HCT116 (cell line): ENCODE measurements around the gene NAGLU. TPM values are rescaled to one million over a fixed set of nuclear protein-coding genes. Genes with fewer than 3 reads are reported as not detected.

Source experiments
- ATAC-seq: fragments of 200-7000 bp; cut with Tn5 transposase; 2 replicates; pipeline ENCODE4 v1.9.1; 2020; ENCODE audit warnings: mild to moderate bottlenecking, moderate library complexity
- BruUV-seq: library from RNA; stranded (reverse); fragments of 400-500 nt; replicated peaks from 2 replicates; lab custom pipeline; 2021; lab: Mats Ljungman, UMichigan
- CTCF ChIA-PET: fragments of 300-600 bp; sonication (Branson Sonifier 250); formaldehyde crosslinking; loops from one replicate; lab custom pipeline; 2021; ENCODE audit warnings: antibody characterized with exemption; lab: Charles Lee
- POLR2A ChIA-PET: fragments of 300-600, 350-600 bp; sonication (Branson Sonifier 250); formaldehyde crosslinking; loops from one replicate; lab custom pipeline; 2021; ENCODE audit warnings: antibody characterized with exemption; lab: Charles Lee
- RAD21 ChIA-PET, 2 experiments: fragments of 300-600 bp; sonication (Branson Sonifier 250); formaldehyde crosslinking; loops; one replicate each; lab custom pipeline; 2023; ENCODE audit warnings: low total read pairs in 2 of 2; ENCODE audit not compliant: uncharacterized antibody in 2 of 2, unreplicated experiment in 2 of 2, low non-redundant PET in 1 of 2; lab: Charles Lee
- DNase-seq: peaks from one replicate; pipeline ENCODE4 v3.0.0-alpha.2; 2010; ENCODE audit warnings: low read depth, low spot score
- H2AFZ ChIP-seq: fragments of 200-600 bp; shearing (Covaris generic), sonication (generic); 2 replicates; pipeline ENCODE4 v1.6.1; 2017; ENCODE audit warnings: low read depth, mixed run types, mixed read lengths, antibody characterized with exemption, low read length; ENCODE audit not compliant: poor library complexity, severe bottlenecking
- H3K27ac ChIP-seq: 2 replicates; pipeline ENCODE4 v1.5.1; 2012; ENCODE audit warnings: low read depth, low read length
- H3K27me3 ChIP-seq: fragments of 200-600 bp; sonication (generic); 2 replicates; pipeline ENCODE4 v1.6.1; 2016; ENCODE audit warnings: mixed run types, low read length, mixed read lengths; ENCODE audit not compliant: insufficient read depth
- H3K36me3 ChIP-seq, 2 experiments: fragments of 200-500 bp in 1 of 2; fragments of 200-600 bp in 1 of 2; sonication (Bioruptor generic) in 1 of 2; sonication (generic) in 1 of 2; 2 replicates each; pipeline versions ENCODE4 v1.5.1 to v1.6.1; 2014 to 2016; ENCODE audit warnings: low read length in 2 of 2, inconsistent platforms in 1 of 2, mixed read lengths in 1 of 2, mixed run types in 1 of 2; ENCODE audit not compliant: insufficient read depth in 2 of 2, control insufficient read depth in 1 of 2
- H3K4me1 ChIP-seq, 2 experiments: fragments of 200-600 bp in 1 of 2; sonication (generic) in 1 of 2; 2 replicates each; pipeline versions ENCODE4 v1.5.1 to v1.6.1; 2012 to 2017; ENCODE audit warnings: low read length in 2 of 2, inconsistent platforms in 1 of 2, mild to moderate bottlenecking in 1 of 2, mixed read lengths in 1 of 2, mixed run types in 1 of 2, moderate library complexity in 1 of 2; ENCODE audit not compliant: insufficient read depth in 2 of 2, control insufficient read depth in 1 of 2
- H3K4me2 ChIP-seq: fragments of 200-600 bp; sonication (generic); 2 replicates; pipeline ENCODE4 v1.6.1; 2017; ENCODE audit warnings: mixed run types, low read length, mixed read lengths
- H3K4me3 ChIP-seq, 2 experiments: fragments of 200-600 bp in 1 of 2; sonication (generic) in 1 of 2; replicated peaks in 1 of 2; 2 replicates each; pipeline ENCODE4 v1.5.1; 2011 to 2016; ENCODE audit warnings: low read length in 2 of 2, control low read depth in 1 of 2, low read depth in 1 of 2, mild to moderate bottlenecking in 1 of 2, mixed read lengths in 1 of 2, mixed run types in 1 of 2
- H3K79me2 ChIP-seq: fragments of 200-600 bp; sonication (generic); 2 replicates; pipeline ENCODE4 v1.6.1; 2017; ENCODE audit warnings: mild to moderate bottlenecking, mixed run types, low read length, moderate library complexity, mixed read lengths; ENCODE audit not compliant: insufficient read depth
- H3K9ac ChIP-seq: fragments of 200-600 bp; sonication (generic); 2 replicates; pipeline ENCODE4 v1.6.1; 2016; ENCODE audit warnings: low read length, mixed read lengths
- H3K9me2 ChIP-seq: fragments of 200-600 bp; sonication (generic), shearing (Covaris generic); 2 replicates; pipeline ENCODE4 v1.6.1; 2017; ENCODE audit warnings: mixed run types, mild to moderate bottlenecking, moderate library complexity; ENCODE audit not compliant: insufficient read depth
- H3K9me3 ChIP-seq, 2 experiments: fragments of 200-500 bp in 1 of 2; fragments of 200-600 bp in 1 of 2; sonication (Bioruptor generic) in 1 of 2; sonication (generic) in 1 of 2; 2 replicates each; pipeline ENCODE4 v1.6.1; 2014 to 2017; ENCODE audit warnings: low read length in 2 of 2, mixed read lengths in 2 of 2, inconsistent platforms in 1 of 2, low read depth in 1 of 2, mild to moderate bottlenecking in 1 of 2, mixed run types in 1 of 2, moderate library complexity in 1 of 2; ENCODE audit not compliant: control insufficient read depth in 1 of 2, insufficient read depth in 1 of 2
- H4K20me1 ChIP-seq: fragments of 200-600 bp; sonication (generic), shearing (Covaris generic); 2 replicates; pipeline ENCODE4 v1.6.1; 2017; ENCODE audit warnings: mixed run types, mild to moderate bottlenecking, moderate library complexity; ENCODE audit not compliant: insufficient read depth
- CEBPB ChIP-seq: IDR thresholded peaks from 2 replicates; pipeline ENCODE4 v1.6.1; 2012; ENCODE audit warnings: low read depth
- ELF1 ChIP-seq: IDR thresholded peaks from 2 replicates; pipeline ENCODE4 v1.6.1; 2012; ENCODE audit warnings: low read depth, borderline replicate concordance
- EZH2 ChIP-seq: fragments of 200-600 bp; sonication (generic); IDR thresholded peaks from 2 replicates; pipeline ENCODE4 v1.6.1; 2017; ENCODE audit warnings: antibody characterized with exemption, mixed run types
- POLR2AphosphoS5 ChIP-seq: IDR thresholded peaks from 2 replicates; pipeline ENCODE4 v1.6.1; 2011; ENCODE audit warnings: mild to moderate bottlenecking, low read depth, low read length, moderate library complexity
- SRF ChIP-seq: IDR thresholded peaks from 2 replicates; pipeline ENCODE4 v1.6.1; 2012; ENCODE audit warnings: low read depth
- YY1 ChIP-seq: IDR thresholded peaks from 2 replicates; pipeline ENCODE4 v1.6.1; 2011; ENCODE audit warnings: low read length, low read depth, moderate library complexity, mild to moderate bottlenecking; ENCODE audit not compliant: insufficient replicate concordance; ENCODE audit errors: extremely low read depth
- intact Hi-C: fragments of 100-400 bp; cut with micrococcal nuclease; formaldehyde crosslinking; loops from 2 replicates; pipeline ENCODE4 v1.10.0; 2022
- total RNA-seq: library from RNA; stranded (reverse); gene quantifications from one replicate; pipeline ENCODE4 v1.2.1, GENCODE V29; 2021; ENCODE audit not compliant: unreplicated experiment
- TF ChIP-seq, protein P1 (sequence below), 3 experiments: fragments of 200-600 bp in 1 of 3; sonication (generic) in 1 of 3; IDR thresholded peaks in 2 of 3; conservative IDR thresholded peaks in 1 of 3; 2 replicates each; pipeline ENCODE4 v1.5.1; 2012 to 2017; ENCODE audit warnings: low read depth in 2 of 3, low read length in 2 of 3, antibody characterized with exemption in 1 of 3, borderline replicate concordance in 1 of 3, control low read depth in 1 of 3, mild to moderate bottlenecking in 1 of 3, mixed read lengths in 1 of 3, mixed run types in 1 of 3, moderate library complexity in 1 of 3; ENCODE audit not compliant: insufficient read depth in 1 of 3

The NAGLU gene
- total RNA-seq, 1 experiment from 2014 or later = 17.7 TPM

DNA sequence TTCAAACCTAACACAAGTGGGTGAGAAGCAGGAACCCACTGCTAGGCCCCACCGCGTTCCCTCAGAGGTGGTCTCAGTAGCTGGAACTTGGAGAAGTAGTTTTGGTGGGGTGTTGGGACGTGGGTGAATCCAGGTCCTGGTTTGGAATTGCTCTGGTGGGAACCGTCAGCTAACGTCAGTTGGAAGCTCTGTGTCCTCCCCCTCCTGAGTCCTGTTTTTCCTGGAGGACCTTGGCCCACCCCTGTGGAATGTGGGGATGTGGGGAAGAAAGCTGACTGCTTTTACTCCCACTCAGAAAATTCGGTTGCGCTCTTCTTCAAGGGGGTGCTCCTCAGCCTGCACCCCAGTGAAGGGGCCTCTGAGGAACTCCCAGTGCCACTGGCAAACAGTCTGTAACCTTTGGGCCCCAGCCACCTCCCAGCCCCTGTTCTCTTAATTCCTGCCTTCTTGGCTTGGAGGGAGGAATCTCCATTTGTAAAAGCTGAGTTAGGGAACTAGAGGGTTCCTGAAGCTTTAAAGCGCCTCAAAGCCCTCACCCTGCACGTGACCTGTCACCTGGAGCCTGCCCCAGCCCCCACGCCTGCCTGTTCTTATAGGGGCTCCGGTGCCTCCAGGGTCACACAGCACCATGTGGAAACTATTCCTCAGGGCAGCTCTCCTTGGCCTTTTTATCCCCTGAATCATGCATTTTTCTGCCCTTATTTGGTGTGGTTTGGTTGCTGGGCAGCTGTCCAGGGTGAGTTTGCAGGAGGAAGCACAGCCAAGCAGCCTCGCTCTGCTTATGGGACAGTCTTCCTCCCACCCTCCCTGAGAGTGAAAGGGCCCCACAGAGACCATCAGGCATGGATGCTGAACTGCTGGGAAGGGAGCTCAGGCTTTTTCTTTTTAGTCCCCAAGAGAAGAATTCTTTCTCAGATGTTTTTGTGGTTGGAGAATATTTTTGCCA, 16.2 kb upstream of the NAGLU start (continued):
- TF ChIP-seq, protein P1, sequence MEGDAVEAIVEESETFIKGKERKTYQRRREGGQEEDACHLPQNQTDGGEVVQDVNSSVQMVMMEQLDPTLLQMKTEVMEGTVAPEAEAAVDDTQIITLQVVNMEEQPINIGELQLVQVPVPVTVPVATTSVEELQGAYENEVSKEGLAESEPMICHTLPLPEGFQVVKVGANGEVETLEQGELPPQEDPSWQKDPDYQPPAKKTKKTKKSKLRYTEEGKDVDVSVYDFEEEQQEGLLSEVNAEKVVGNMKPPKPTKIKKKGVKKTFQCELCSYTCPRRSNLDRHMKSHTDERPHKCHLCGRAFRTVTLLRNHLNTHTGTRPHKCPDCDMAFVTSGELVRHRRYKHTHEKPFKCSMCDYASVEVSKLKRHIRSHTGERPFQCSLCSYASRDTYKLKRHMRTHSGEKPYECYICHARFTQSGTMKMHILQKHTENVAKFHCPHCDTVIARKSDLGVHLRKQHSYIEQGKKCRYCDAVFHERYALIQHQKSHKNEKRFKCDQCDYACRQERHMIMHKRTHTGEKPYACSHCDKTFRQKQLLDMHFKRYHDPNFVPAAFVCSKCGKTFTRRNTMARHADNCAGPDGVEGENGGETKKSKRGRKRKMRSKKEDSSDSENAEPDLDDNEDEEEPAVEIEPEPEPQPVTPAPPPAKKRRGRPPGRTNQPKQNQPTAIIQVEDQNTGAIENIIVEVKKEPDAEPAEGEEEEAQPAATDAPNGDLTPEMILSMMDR (IDR thresholded peaks at IDR 0.05 in 2 of 3, conservative IDR thresholded peaks at IDR 0.05 in 1 of 3; ENCODE audit: borderline replicate concordance in 1 of 3, insufficient read depth in 1 of 3, low read depth in 2 of 3, low read length in 2 of 3) = no peak
- no peak for TF ChIP-seq EZH2
- TF ChIP-seq, all 23 proteins: peak for 10

DNA sequence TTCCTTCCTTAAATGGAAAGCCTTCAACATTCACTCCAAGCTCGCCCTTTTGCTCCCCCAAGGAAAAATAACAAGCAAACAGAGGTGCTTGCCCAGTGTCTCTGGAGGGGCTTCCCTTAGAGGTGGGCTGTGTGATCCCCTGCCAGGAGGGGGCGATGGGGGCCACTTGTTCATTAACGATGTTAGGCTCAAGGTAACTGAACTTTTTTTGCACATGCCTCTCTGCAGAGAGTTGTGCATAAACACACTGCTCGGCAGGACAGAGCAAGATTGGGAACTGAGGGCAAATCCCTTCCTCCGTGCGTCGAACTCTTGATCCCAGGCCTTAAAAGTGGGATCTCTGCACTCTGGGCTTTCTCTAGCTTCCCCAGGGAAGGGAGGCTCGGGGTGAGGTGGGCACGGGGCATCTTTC, 15.5 kb upstream of the NAGLU start:
- peaks cover 44 to 70% of the 10 kb centered on the region in 2 experiments for H3K4me1 ChIP-seq
- no peaks in the 10 kb centered on the region for H3K9me3 ChIP-seq
- H3K9ac ChIP-seq = peak overlapping the region; percentile 63
- no peaks in the 10 kb centered on the region for H3K27me3 ChIP-seq
- POLR2A ChIA-PET = interaction anchor here (1.1 to 4.6 kb wide), 5 partner anchors 10 to 111 kb away, joined by 3 to 28 read pairs (median 7); partner anchors contain the start of genes CAVIN1 and NAGLU
- TF ChIP-seq YY1 (no peak), SRF (no peak), POLR2AphosphoS5 (no peak), CEBPB (no peak), ELF1 (no peak)
- TF ChIP-seq, protein P1 (IDR thresholded peaks at IDR 0.05 in 2 of 3, conservative IDR thresholded peaks at IDR 0.05 in 1 of 3; ENCODE audit: borderline replicate concordance in 1 of 3, insufficient read depth in 1 of 3, low read depth in 2 of 3, low read length in 2 of 3) = peak in 2 of 3 experiments; percentile 49 to 64; a peak in 4 of 6 replicates
- peaks cover 3 to 5% of the 10 kb centered on the region in 2 experiments; a peak in 2 of 4 replicates for H3K36me3 ChIP-seq
- intact Hi-C loops = loop anchor here (10.0 kb wide), 1 partner anchor 496 kb away; the partner anchor contains the start of gene NKIRAS2
- peak overlapping the region; percentile 78 for H3K4me2 ChIP-seq
- H2AFZ ChIP-seq = no peak overlapping the region
- H3K4me3 ChIP-seq = peak overlapping the region in 1 of 2 experiments; percentile 35; a peak in 2 of 4 replicates
- CTCF ChIA-PET = interaction anchor here (1.3 to 2.3 kb wide), 2 partner anchors 114 to 199 kb away, joined by 3 to 8 read pairs; no protein-coding TSS in a partner anchor
- DNase-seq (no peak), ATAC-seq (peak; percentile 12)
- H3K27ac ChIP-seq = peak overlapping the region; percentile 93
- RAD21 ChIA-PET = interaction anchor here (0.6 to 1.1 kb wide), 2 partner anchors 111 to 796 kb away, joined by 3 to 5 read pairs; no protein-coding TSS in a partner anchor
- no peaks in the 10 kb centered on the region for H4K20me1 ChIP-seq
- no peaks in the 10 kb centered on the region for H3K79me2 ChIP-seq
- BruUV-seq = TSS peak; percentile 37
- no peaks in the 10 kb centered on the region for H3K9me2 ChIP-seq
